Suprapubic skin (tissue), 4 donors: ENCODE data around the gene INSC. TPM values are rescaled to one million over a fixed set of nuclear protein-coding genes. Genes with fewer than 3 reads are reported as not detected.
A peak's percentile ranks its signal among the peaks of the same experiment; 100 is the strongest.

Experiments used
- DNase-seq, 2 donors: peaks; one replicate each; pipeline ENCODE4 v3.0.0-alpha.2; 2019; ENCODE audit warnings: low spot score in 2 of 2
- H3K27ac ChIP-seq: fragments of 200-600 bp; sonication (generic); one replicate; pipeline ENCODE4 v1.5.1; 2019
- H3K27me3 ChIP-seq: fragments of 200-600 bp; sonication (generic); one replicate; pipeline ENCODE4 v1.5.1; 2019
- H3K36me3 ChIP-seq: fragments of 200-600 bp; sonication (generic); one replicate; pipeline ENCODE4 v1.5.1; 2019
- H3K4me1 ChIP-seq: fragments of 200-600 bp; sonication (generic); one replicate; pipeline ENCODE4 v1.5.1; 2019
- H3K4me3 ChIP-seq: fragments of 200-600 bp; sonication (generic); one replicate; pipeline ENCODE4 v1.5.1; 2019; ENCODE audit warnings: mild to moderate bottlenecking
- H3K9me3 ChIP-seq: fragments of 200-600 bp; sonication (generic); one replicate; pipeline ENCODE4 v1.5.1; 2019
- EP300 ChIP-seq: sonication (generic); formaldehyde crosslinking; IDR thresholded peaks from one replicate; pipeline ENCODE4 v1.6.1; 2017; ENCODE audit warnings: antibody characterized with exemption
- POLR2A ChIP-seq, 2 donors: fragments of 450-650 bp; IDR thresholded peaks; one replicate each; pipeline ENCODE4 v1.6.1; 2017; ENCODE audit warnings: antibody characterized with exemption in 2 of 2, mild to moderate bottlenecking in 2 of 2, moderate library complexity in 2 of 2
- POLR2AphosphoS5 ChIP-seq, 3 donors: sonication (generic); formaldehyde crosslinking; IDR thresholded peaks; one replicate each; pipeline ENCODE4 v1.6.1; 2017; ENCODE audit warnings: antibody characterized with exemption in 3 of 3
- WGBS: methylation state at CpG from one replicate; pipeline ENCODE4 v1.1.5; 2018; 5-methylcytosine and 5-hydroxymethylcytosine counted together
- total RNA-seq, 4 donors: library from RNA; depleted of rRNA; stranded (reverse); fragments of >200 nt; gene quantifications; one replicate each; pipeline ENCODE4 v1.1.0, GENCODE V29; 2016
- TF ChIP-seq, protein P1 (sequence below), 2 donors: fragments of 200-600 bp in 1 of 2; fragments of 450-650 bp in 1 of 2; sonication (generic) in 1 of 2; IDR thresholded peaks; one replicate each; pipeline ENCODE4 v1.5.1; 2016 to 2019; ENCODE audit warnings: antibody characterized with exemption in 2 of 2, mild to moderate bottlenecking in 1 of 2, moderate library complexity in 1 of 2

Gene INSC
- total RNA-seq, 4 donors from 2014 or later: 0.16 to 0.34 (median 0.32) TPM; not detected in 1

DNA sequence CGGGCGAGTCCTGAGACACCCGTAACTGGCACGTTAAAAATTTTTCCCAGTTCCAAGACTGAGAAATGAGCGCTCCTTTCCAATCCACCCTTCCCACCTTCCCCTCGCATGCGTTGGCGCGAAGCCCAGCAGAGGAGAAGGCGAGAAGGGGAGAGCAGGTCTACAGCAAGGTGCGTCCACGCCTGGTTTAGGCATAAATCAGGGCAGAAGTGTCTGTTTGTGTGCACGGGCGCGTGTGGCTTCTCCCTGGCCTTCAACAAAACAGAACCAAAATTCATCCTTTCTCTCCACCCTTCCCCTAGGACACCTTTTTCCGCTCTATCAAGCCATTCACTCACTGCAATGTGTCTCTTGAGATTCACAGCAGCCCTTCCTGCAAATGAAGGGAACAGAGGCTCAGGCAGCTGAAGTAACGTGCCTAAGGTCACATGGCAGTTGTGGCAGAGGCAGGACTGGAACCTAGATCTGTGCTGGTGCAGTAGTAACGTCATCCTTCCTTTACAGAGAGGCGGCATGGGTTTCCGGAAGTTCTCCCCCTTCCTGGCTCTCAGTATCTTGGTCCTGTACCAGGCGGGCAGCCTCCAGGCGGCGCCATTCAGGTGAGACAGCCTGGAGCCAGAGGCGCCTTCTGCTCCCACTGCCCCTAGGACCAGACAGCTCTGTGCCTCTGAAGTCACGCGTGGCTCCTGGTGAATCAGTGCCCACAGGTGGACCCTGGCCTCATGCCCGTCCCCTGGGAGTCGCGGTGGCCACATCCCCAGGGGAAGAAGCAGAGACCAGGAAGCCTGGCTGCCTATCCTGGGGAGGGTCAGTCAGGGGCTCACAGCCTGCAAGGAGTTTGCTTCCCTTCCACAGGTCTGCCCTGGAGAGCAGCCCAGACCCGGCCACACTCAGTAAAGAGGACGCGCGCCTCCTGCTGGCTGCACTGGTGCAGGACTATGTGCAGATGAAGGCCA lies 40.2 kb upstream of the INSC start:
- 5% methylated on average over 24 of the region's 33 CpGs for WGBS
- peak; percentile 80 to 81 for DNase-seq
- H3K9me3 ChIP-seq: no peaks in the 10 kb centered on the region
- peak overlapping the region; percentile 28 for H3K4me3 ChIP-seq
- H3K27ac ChIP-seq: no peak overlapping the region
- TF ChIP-seq POLR2A (IDR thresholded peaks at IDR 0.05): no peak
- TF ChIP-seq, protein P1, sequence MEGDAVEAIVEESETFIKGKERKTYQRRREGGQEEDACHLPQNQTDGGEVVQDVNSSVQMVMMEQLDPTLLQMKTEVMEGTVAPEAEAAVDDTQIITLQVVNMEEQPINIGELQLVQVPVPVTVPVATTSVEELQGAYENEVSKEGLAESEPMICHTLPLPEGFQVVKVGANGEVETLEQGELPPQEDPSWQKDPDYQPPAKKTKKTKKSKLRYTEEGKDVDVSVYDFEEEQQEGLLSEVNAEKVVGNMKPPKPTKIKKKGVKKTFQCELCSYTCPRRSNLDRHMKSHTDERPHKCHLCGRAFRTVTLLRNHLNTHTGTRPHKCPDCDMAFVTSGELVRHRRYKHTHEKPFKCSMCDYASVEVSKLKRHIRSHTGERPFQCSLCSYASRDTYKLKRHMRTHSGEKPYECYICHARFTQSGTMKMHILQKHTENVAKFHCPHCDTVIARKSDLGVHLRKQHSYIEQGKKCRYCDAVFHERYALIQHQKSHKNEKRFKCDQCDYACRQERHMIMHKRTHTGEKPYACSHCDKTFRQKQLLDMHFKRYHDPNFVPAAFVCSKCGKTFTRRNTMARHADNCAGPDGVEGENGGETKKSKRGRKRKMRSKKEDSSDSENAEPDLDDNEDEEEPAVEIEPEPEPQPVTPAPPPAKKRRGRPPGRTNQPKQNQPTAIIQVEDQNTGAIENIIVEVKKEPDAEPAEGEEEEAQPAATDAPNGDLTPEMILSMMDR (IDR thresholded peaks at IDR 0.05): peak; percentile 22 to 54
- TF ChIP-seq POLR2AphosphoS5 (IDR thresholded peaks at IDR 0.05): no peak
- H3K27me3 ChIP-seq: peaks cover 51% of the 10 kb centered on the region
- H3K4me1 ChIP-seq: peaks cover 18% of the 10 kb centered on the region
- no peaks in the 10 kb centered on the region for H3K36me3 ChIP-seq

DNA sequence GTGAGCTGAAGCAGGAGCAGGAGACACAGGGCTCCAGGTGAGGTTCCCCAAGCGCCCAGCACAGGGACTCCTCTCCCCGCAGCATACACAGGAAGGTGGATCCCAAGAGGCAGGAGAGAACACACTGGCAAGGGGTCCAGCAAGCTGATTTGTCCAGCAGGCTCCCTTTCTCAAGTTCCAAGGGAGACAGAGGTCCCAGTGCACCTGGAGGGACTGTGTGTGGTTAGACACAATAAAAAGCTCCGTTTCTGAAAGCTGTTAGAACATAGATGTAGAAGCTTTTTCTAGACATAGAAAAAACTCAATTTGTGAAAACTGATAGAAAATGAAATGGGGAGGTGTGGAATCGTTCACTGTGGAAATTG lies 39.6 kb upstream of the INSC start:
- Histone ChIP-seq H3K36me3 (no peaks in the 10 kb centered on the region), H3K4me3 (no peak overlapping the region), H3K27me3 (peaks cover 51% of the 10 kb centered on the region), H3K9me3 (no peaks in the 10 kb centered on the region), H3K4me1 (peaks cover 18% of the 10 kb centered on the region), H3K27ac (no peak overlapping the region)
- no peak for DNase-seq
- no peak for TF ChIP-seq EP300
- TF ChIP-seq, protein P1 (IDR thresholded peaks at IDR 0.05): no peak
- no peak for TF ChIP-seq POLR2A (IDR thresholded peaks at IDR 0.05)
- TF ChIP-seq POLR2AphosphoS5 (IDR thresholded peaks at IDR 0.05): no peak
- 38% methylated on average over 3 of the region's 4 CpGs for WGBS

DNA sequence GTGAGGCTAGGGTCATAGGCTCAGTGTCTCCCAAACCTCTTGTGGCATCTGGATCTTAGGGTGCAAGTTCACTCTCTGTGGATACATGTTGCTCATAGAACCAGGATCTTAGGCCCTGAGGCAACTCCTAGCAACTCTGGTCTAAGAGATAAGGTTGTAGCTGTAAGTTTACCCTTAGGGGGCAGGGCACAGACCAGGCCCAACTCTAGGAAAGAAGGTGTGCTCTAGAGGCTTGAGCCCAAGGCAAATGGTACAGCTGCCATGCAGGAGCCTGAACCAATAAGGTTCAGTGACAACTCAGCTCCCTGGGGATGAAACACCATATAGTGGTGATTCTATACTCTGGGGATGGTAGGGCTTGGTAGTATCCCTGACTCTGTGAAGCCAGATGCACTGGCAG lies 23.5 kb upstream of the INSC start:
- Histone ChIP-seq H3K9me3 (no peaks in the 10 kb centered on the region), H3K4me3 (no peak overlapping the region), H3K27ac (no peak overlapping the region), H3K4me1 (no peaks in the 10 kb centered on the region), H3K27me3 (no peaks in the 10 kb centered on the region), H3K36me3 (no peaks in the 10 kb centered on the region)
- no peak for TF ChIP-seq POLR2A (IDR thresholded peaks at IDR 0.05)
- no peak for TF ChIP-seq POLR2AphosphoS5 (IDR thresholded peaks at IDR 0.05)
- TF ChIP-seq, protein P1 (IDR thresholded peaks at IDR 0.05): no peak
- no peak for TF ChIP-seq EP300
- no peak for DNase-seq

DNA sequence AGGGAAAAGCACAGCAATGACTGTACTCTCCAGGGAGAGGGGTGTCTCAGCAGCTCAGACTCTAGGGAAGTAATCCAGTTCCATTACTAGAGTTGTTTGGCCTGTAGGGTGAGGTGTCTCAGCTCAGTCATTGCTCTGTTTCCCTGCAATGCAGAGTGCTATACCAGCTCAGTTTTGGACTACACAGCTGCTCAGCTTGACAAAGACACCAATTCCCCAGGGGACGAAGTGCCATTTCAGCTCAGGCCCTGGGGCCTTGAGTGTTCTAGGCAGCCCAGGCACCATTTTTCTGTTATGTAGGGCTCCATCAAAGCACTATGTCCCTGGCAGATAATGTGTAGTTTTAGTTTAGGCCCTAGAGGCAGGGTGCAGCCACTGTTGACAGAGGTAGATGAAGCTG lies 23.1 kb upstream of the INSC start:
- Histone ChIP-seq H3K27ac (no peak overlapping the region), H3K27me3 (no peaks in the 10 kb centered on the region), H3K36me3 (no peaks in the 10 kb centered on the region), H3K9me3 (no peaks in the 10 kb centered on the region), H3K4me3 (no peak overlapping the region), H3K4me1 (no peaks in the 10 kb centered on the region)
- TF ChIP-seq POLR2A (IDR thresholded peaks at IDR 0.05) (no peak), POLR2AphosphoS5 (IDR thresholded peaks at IDR 0.05) (no peak), EP300 (no peak)
- TF ChIP-seq, protein P1 (IDR thresholded peaks at IDR 0.05): no peak
- 86% methylated on average over 1 of the region's 1 CpG for WGBS
- no peak for DNase-seq

DNA sequence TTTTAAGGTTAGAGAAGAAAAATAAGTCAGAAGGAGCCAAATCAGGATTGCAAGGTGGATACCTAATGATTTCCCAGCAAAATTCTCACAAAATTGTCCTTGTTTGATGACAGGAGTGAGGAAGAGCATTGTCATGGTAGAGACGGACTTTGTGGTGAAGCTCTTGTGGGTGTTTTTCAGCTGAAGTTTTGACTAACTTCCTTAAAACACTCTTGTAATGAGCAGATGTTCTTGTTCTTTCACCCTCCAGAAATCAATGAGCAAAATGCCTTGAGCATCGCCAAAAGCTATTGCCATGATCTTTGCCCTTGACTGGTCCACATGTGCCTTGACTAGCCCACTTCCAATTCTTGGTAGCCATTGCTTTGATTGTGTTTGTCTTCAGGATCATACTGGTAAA lies 21.3 kb upstream of the INSC start:
- no peaks in the 10 kb centered on the region for H3K27me3 ChIP-seq
- no peak for DNase-seq
- H3K4me3 ChIP-seq: no peak overlapping the region
- H3K36me3 ChIP-seq: no peaks in the 10 kb centered on the region
- WGBS: 80% methylated on average over 2 of the region's 2 CpGs
- H3K4me1 ChIP-seq: no peaks in the 10 kb centered on the region
- no peak for TF ChIP-seq POLR2AphosphoS5 (IDR thresholded peaks at IDR 0.05)
- no peak for TF ChIP-seq EP300
- TF ChIP-seq, protein P1 (IDR thresholded peaks at IDR 0.05): no peak
- TF ChIP-seq POLR2A (IDR thresholded peaks at IDR 0.05): no peak
- no peaks in the 10 kb centered on the region for H3K9me3 ChIP-seq
- no peak overlapping the region for H3K27ac ChIP-seq
